Measurements from ENCODE around the gene TNNC1. TPM values are rescaled to one million over a fixed set of nuclear protein-coding genes. Genes with fewer than 3 reads are reported as not detected.

Gene TNNC1
- total and polyA plus RNA-seq, 8 donors = 16.7 to 117 (median 33.9) TPM

- Histone ChIP-seq H3K4me1 (no peaks in the 10 kb centered on the region), H3K9me3 (no peaks in the 10 kb centered on the region), H3K4me3 (no peak overlapping the region), H3K27ac (no peak overlapping the region), H3K36me3 (peaks cover 0 to 9% of the 10 kb centered on the region in 2 donors), H3K27me3 (no peaks in the 10 kb centered on the region)
- intact Hi-C loops (cut with DNase I) = no loop called here
- ATAC-seq (no peak), DNase-seq (peak in 1 of 4 donors; percentile 5)
- TF ChIP-seq, protein P1, sequence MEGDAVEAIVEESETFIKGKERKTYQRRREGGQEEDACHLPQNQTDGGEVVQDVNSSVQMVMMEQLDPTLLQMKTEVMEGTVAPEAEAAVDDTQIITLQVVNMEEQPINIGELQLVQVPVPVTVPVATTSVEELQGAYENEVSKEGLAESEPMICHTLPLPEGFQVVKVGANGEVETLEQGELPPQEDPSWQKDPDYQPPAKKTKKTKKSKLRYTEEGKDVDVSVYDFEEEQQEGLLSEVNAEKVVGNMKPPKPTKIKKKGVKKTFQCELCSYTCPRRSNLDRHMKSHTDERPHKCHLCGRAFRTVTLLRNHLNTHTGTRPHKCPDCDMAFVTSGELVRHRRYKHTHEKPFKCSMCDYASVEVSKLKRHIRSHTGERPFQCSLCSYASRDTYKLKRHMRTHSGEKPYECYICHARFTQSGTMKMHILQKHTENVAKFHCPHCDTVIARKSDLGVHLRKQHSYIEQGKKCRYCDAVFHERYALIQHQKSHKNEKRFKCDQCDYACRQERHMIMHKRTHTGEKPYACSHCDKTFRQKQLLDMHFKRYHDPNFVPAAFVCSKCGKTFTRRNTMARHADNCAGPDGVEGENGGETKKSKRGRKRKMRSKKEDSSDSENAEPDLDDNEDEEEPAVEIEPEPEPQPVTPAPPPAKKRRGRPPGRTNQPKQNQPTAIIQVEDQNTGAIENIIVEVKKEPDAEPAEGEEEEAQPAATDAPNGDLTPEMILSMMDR (IDR thresholded peaks at IDR 0.05) = no peak
Observed at GRCh38 chr3:52422669-52423068, 31.2 kb downstream of the TNNC1 start.

DNA sequence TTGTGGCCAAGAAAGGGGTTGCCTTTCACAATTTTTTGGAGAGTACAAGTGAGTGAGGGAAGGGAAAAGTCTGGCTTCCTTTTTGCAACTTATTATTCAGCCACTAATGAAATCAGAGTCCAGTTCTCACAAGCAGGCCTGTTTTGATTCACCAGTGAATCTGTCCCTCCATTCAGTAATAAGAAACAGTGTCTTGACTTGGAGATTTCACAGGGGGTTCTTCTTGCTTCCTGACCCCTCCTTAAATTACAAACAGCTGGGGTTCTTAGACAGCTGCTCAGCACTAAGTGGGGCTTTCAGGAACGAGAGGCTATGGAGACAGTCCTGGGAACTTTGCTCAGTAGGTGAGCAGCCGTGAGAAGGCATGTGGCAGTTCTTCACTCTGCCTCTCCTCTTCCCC, 33.5 kb downstream of the TNNC1 start:
- intact Hi-C loops (cut with DNase I) = no loop called here
- TF ChIP-seq, protein P1 (IDR thresholded peaks at IDR 0.05) = no peak
- Histone ChIP-seq H3K4me3 (no peak overlapping the region), H3K27ac (no peak overlapping the region), H3K27me3 (no peaks in the 10 kb centered on the region), H3K36me3 (peaks cover 0 to 9% of the 10 kb centered on the region in 2 donors), H3K4me1 (no peaks in the 10 kb centered on the region), H3K9me3 (no peaks in the 10 kb centered on the region)
- ATAC-seq (no peak), DNase-seq (no peak)

GRCh38 chr3:52415800-52416199, 38.0 kb downstream of the TNNC1 start:
- TF ChIP-seq, protein P1 (IDR thresholded peaks at IDR 0.05) = no peak
- no peak overlapping the region for H3K4me3 ChIP-seq
- DNase-seq = no peak
- no peaks in the 10 kb centered on the region for H3K9me3 ChIP-seq
- no peaks in the 10 kb centered on the region for H3K27me3 ChIP-seq
- no peak overlapping the region for H3K27ac ChIP-seq
- peaks cover 0 to 8% of the 10 kb centered on the region in 2 donors for H3K36me3 ChIP-seq
- peaks cover 9 to 22% of the 10 kb centered on the region in 2 donors for H3K4me1 ChIP-seq
- ATAC-seq = no peak
- intact Hi-C loops (cut with DNase I) = no loop called here

- intact Hi-C loops (cut with DNase I) = no loop called here
- no peak overlapping the region for H3K27ac ChIP-seq
- H3K36me3 ChIP-seq = peaks cover 0 to 47% of the 10 kb centered on the region in 2 donors
- peaks cover 21 to 56% of the 10 kb centered on the region in 2 donors for H3K4me1 ChIP-seq
- H3K9me3 ChIP-seq = no peaks in the 10 kb centered on the region
- DNase-seq (no peak), ATAC-seq (no peak)
- no peaks in the 10 kb centered on the region for H3K27me3 ChIP-seq
- peak overlapping the region in 1 of 2 donors; percentile 95 for H3K4me3 ChIP-seq
- TF ChIP-seq, protein P1 (IDR thresholded peaks at IDR 0.05) = no peak
Observed at GRCh38 chr3:52408466-52408865, 45.4 kb downstream of the TNNC1 start.

- no peaks in the 10 kb centered on the region for H3K27me3 ChIP-seq
- DNase-seq (no peak), ATAC-seq (no peak)
- peaks cover 0 to 54% of the 10 kb centered on the region in 2 donors for H3K36me3 ChIP-seq
- TF ChIP-seq, protein P1 (IDR thresholded peaks at IDR 0.05) = no peak
- H3K4me3 ChIP-seq = no peak overlapping the region
- H3K27ac ChIP-seq = no peak overlapping the region
- H3K4me1 ChIP-seq = peaks cover 21 to 54% of the 10 kb centered on the region in 2 donors
- intact Hi-C loops (cut with DNase I) = no loop called here
- no peaks in the 10 kb centered on the region for H3K9me3 ChIP-seq
Observed at GRCh38 chr3:52407779-52408178, 46.1 kb downstream of the TNNC1 start.

Measured in left lung (tissue), 10 donors.